Endothelial cell of umbilical vein (primary cell): Measurements from ENCODE around the gene CMSS1. TPM values are rescaled to one million over a fixed set of nuclear protein-coding genes. Genes with fewer than 3 reads are reported as not detected.
A peak's percentile ranks its signal among the peaks of the same experiment; 100 is the strongest.

Experiments
- BruUV-seq: library from RNA; stranded (reverse); fragments of 400-500 nt; replicated peaks from 2 replicates; lab custom pipeline; 2021; lab: Mats Ljungman, UMichigan
- CTCF ChIA-PET: fragments of 300-600, 350-600 bp; sonication (Branson Sonifier 250); formaldehyde crosslinking; loops from one replicate; lab custom pipeline; 2021; ENCODE audit warnings: antibody characterized with exemption, inconsistent platforms; lab: Charles Lee
- POLR2A ChIA-PET: fragments of 300-600, 350-600 bp; sonication (Branson Sonifier 250); formaldehyde crosslinking; loops from one replicate; lab custom pipeline; 2021; ENCODE audit warnings: antibody characterized with exemption, inconsistent platforms; lab: Charles Lee
- DNase-seq: peaks from one replicate; pipeline ENCODE4 v3.0.0-alpha.2; 2011; ENCODE audit warnings: low read depth, low spot score
- FAIRE-seq: peaks from 2 replicates; lab custom pipeline; 2011; peaks lifted over from hg19 to GRCh38; lab: Jason Lieb, UNC
- H2AFZ ChIP-seq: 2 replicates; pipeline ENCODE4 v1.6.0; 2012; ENCODE audit warnings: low read depth, low read length, control low read depth, inconsistent platforms
- H3K27ac ChIP-seq: 2 replicates; pipeline ENCODE4 v1.5.1; 2011; ENCODE audit warnings: low read depth, mild to moderate bottlenecking, control low read depth, low read length, moderate library complexity; ENCODE audit not compliant: insufficient read depth
- H3K27me3 ChIP-seq, 2 experiments: 2 replicates each; pipeline versions ENCODE4 v1.6.0 to v1.6.1; 2011; ENCODE audit warnings: low read length in 2 of 2, mixed read lengths in 1 of 2; ENCODE audit not compliant: control insufficient read depth in 2 of 2, insufficient read depth in 2 of 2
- H3K36me3 ChIP-seq, 2 experiments: 2 replicates in 1 of 2; 3 replicates in 1 of 2; pipeline ENCODE4 v1.5.1; 2011; ENCODE audit warnings: low read length in 2 of 2, mild to moderate bottlenecking in 1 of 2, moderate library complexity in 1 of 2; ENCODE audit not compliant: control insufficient read depth in 2 of 2, insufficient read depth in 2 of 2; ENCODE audit errors: extremely low read depth in 1 of 2
- H3K4me1 ChIP-seq: 3 replicates; pipeline ENCODE4 v1.5.1; 2011; ENCODE audit warnings: mild to moderate bottlenecking, low read length; ENCODE audit not compliant: control insufficient read depth, insufficient read depth; ENCODE audit errors: extremely low read depth
- H3K4me2 ChIP-seq: 2 replicates; pipeline ENCODE4 v1.6.1; 2011; ENCODE audit warnings: low read length, control low read depth, mixed read lengths; ENCODE audit not compliant: insufficient read depth
- H3K4me3 ChIP-seq, 3 experiments: fragments of 200-600 bp in 1 of 3; sonication (generic), shearing (Covaris generic) in 1 of 3; replicated peaks in 1 of 3; 2 replicates each; pipeline ENCODE4 v1.5.1; 2011 to 2016; ENCODE audit warnings: control low read depth in 3 of 3, low read length in 3 of 3, mild to moderate bottlenecking in 2 of 3, inconsistent platforms in 1 of 3, low read depth in 1 of 3, moderate library complexity in 1 of 3; ENCODE audit not compliant: insufficient read depth in 1 of 3
- H3K79me2 ChIP-seq: 2 replicates; pipeline ENCODE4 v1.6.0; 2012; ENCODE audit warnings: low read length, inconsistent platforms; ENCODE audit not compliant: control insufficient read depth, insufficient read depth
- H3K9ac ChIP-seq: replicated peaks from 2 replicates; pipeline ENCODE3; 2011; ENCODE audit warnings: low read length, control low read depth; ENCODE audit not compliant: insufficient read depth; ENCODE audit errors: extremely low read depth
- H3K9me1 ChIP-seq: replicated peaks from 3 replicates; pipeline ENCODE4 v1.6.0; 2011; ENCODE audit warnings: mild to moderate bottlenecking, low read length; ENCODE audit not compliant: control insufficient read depth, insufficient read depth; ENCODE audit errors: extremely low read depth
- H3K9me3 ChIP-seq: replicated peaks from 2 replicates; pipeline ENCODE4 v1.5.1; 2012; ENCODE audit warnings: low read length, inconsistent platforms; ENCODE audit not compliant: control insufficient read depth, insufficient read depth
- H4K20me1 ChIP-seq: replicated peaks from 2 replicates; pipeline ENCODE3; 2011; ENCODE audit warnings: mild to moderate bottlenecking, low read length; ENCODE audit not compliant: control insufficient read depth, insufficient read depth; ENCODE audit errors: extremely low read depth
- JUN ChIP-seq: IDR thresholded peaks from 2 replicates; pipeline ENCODE4 v1.6.1; 2011; ENCODE audit warnings: borderline replicate concordance, low read depth; ENCODE audit not compliant: insufficient read length, insufficient read depth
- MYC ChIP-seq: IDR thresholded peaks from one replicate; pipeline ENCODE4 v1.6.1; 2011; ENCODE audit warnings: mild to moderate bottlenecking, low read depth, low read length
- POLR2A ChIP-seq: IDR thresholded peaks from 2 replicates; pipeline ENCODE4 v1.6.1; 2012; ENCODE audit warnings: low read depth, mild to moderate bottlenecking, control low read depth, low read length
- dilution Hi-C: fragments of 300-500 bp; cut with MboI; formaldehyde crosslinking; loops from one replicate; pipeline ENCODE4 v1.15.0; 2019; ENCODE audit warnings: low sequenced_read_pairs; ENCODE audit not compliant: extremely low pct_ligation_motif_present
- intact Hi-C: fragments of 100-400 bp; cut with micrococcal nuclease; formaldehyde crosslinking; loops from one replicate; pipeline ENCODE4 v1.10.0; 2022
- polyA plus RNA-seq, 4 experiments: library from polyadenylated mRNA; depleted of rRNA in 3 of 4; stranded (reverse) in 3 of 4; unstranded in 1 of 4; fragments of >200 nt; gene quantifications; 2 replicates each; pipeline versions ENCODE4 v1.2.1 to v1.2.3, GENCODE V29; 2011 to 2012; ENCODE audit warnings: missing spikeins in 1 of 4
- total RNA-seq: library from RNA; stranded (reverse); gene quantifications from 2 replicates; pipeline ENCODE4 v1.2.3, GENCODE V29; 2021
- TF ChIP-seq, protein P1 (sequence below), 2 donors: IDR thresholded peaks; 1 replicate in 1 of 2; 2 replicates in 1 of 2; pipeline ENCODE4 v1.5.1; 2011; ENCODE audit warnings: low read length in 2 of 2, mild to moderate bottlenecking in 2 of 2, moderate library complexity in 2 of 2, control low read depth in 1 of 2, inconsistent platforms in 1 of 2, low read depth in 1 of 2; ENCODE audit not compliant: insufficient read depth in 1 of 2; ENCODE audit errors: extremely low read depth in 1 of 2

Gene CMSS1
- total and polyA plus RNA-seq, 2 donors (not counting 3 experiments of a cell fraction or from before 2014, with no cell fraction given), result 9.7 to 60.6 TPM

- ChIA-PET POLR2A (interaction anchor here (0.8 kb wide), 1 partner anchor 40 kb away, joined by 3 read pairs; no protein-coding TSS in a partner anchor), CTCF (no interaction called here)
- H4K20me1 ChIP-seq, result no peaks in the 10 kb centered on the region
- intact Hi-C loops, result no loop called here
- FAIRE-seq (no peak), DNase-seq (no peak)
- H3K9me3 ChIP-seq, result no peaks in the 10 kb centered on the region
- TF ChIP-seq, protein P1, sequence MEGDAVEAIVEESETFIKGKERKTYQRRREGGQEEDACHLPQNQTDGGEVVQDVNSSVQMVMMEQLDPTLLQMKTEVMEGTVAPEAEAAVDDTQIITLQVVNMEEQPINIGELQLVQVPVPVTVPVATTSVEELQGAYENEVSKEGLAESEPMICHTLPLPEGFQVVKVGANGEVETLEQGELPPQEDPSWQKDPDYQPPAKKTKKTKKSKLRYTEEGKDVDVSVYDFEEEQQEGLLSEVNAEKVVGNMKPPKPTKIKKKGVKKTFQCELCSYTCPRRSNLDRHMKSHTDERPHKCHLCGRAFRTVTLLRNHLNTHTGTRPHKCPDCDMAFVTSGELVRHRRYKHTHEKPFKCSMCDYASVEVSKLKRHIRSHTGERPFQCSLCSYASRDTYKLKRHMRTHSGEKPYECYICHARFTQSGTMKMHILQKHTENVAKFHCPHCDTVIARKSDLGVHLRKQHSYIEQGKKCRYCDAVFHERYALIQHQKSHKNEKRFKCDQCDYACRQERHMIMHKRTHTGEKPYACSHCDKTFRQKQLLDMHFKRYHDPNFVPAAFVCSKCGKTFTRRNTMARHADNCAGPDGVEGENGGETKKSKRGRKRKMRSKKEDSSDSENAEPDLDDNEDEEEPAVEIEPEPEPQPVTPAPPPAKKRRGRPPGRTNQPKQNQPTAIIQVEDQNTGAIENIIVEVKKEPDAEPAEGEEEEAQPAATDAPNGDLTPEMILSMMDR (IDR thresholded peaks at IDR 0.05; ENCODE audit: extremely low read depth in 1 of 2, insufficient read depth in 1 of 2, low read depth in 1 of 2, low read length in 2 of 2), result no peak
- TF ChIP-seq MYC, result no peak
- H3K79me2 ChIP-seq, result peaks cover 7% of the 10 kb centered on the region
- no peak overlapping the region for H3K27ac ChIP-seq
- H3K9me1 ChIP-seq, result no peaks in the 10 kb centered on the region
- H3K27me3 ChIP-seq, result no peaks in the 10 kb centered on the region
- dilution Hi-C loops, result no loop called here
- no peak overlapping the region for H3K4me2 ChIP-seq
- H3K9ac ChIP-seq, result no peak overlapping the region
- no TSS peak for BruUV-seq
- no peaks in the 10 kb centered on the region for H3K36me3 ChIP-seq
- no peak overlapping the region for H2AFZ ChIP-seq
- H3K4me1 ChIP-seq, result peaks cover 30% of the 10 kb centered on the region
- H3K4me3 ChIP-seq, result no peak overlapping the region
Observed at GRCh38 chr3:99915906-99916432, 98.3 kb downstream of the CMSS1 start.

- Histone ChIP-seq H3K4me3 (no peak overlapping the region), H3K79me2 (peaks cover 7% of the 10 kb centered on the region), H2AFZ (no peak overlapping the region), H3K4me1 (peaks cover 35% of the 10 kb centered on the region), H3K9me3 (no peaks in the 10 kb centered on the region), H3K27ac (peak overlapping the region; percentile 72), H3K36me3 (no peaks in the 10 kb centered on the region), H3K9ac (peak overlapping the region; percentile 61), H3K9me1 (no peaks in the 10 kb centered on the region), H4K20me1 (no peaks in the 10 kb centered on the region), H3K27me3 (no peaks in the 10 kb centered on the region), H3K4me2 (peak overlapping the region; percentile 52)
- FAIRE-seq, result peak; percentile 42
- ChIA-PET POLR2A (interaction anchor here (1.1 to 1.7 kb wide), 2 partner anchors 43 to 123 kb away, joined by 4 to 5 read pairs; no protein-coding TSS in a partner anchor), CTCF (interaction anchor here (1.6 to 3.1 kb wide), 4 partner anchors 9 to 76 kb away, joined by 3 to 12 read pairs (median 6); no protein-coding TSS in a partner anchor)
- dilution Hi-C loops (no loop called here), intact Hi-C loops (loop anchor here (2.0 kb wide), 1 partner anchor 42 kb away; no protein-coding TSS in a partner anchor)
- peak; percentile 54 for TF ChIP-seq JUN
- TF ChIP-seq POLR2A, result no peak
- BruUV-seq, result no TSS peak
- DNase-seq, result peak; percentile 79
Observed at GRCh38 chr3:99918715-99919114, 101.1 kb downstream of the CMSS1 start.
